CD14-positive monocyte (primary cell): Measurements from ENCODE around the gene ADAMTS15. TPM values are rescaled to one million over a fixed set of nuclear protein-coding genes. Genes with fewer than 3 reads are reported as not detected.

Experiments used
- DNase-seq, 3 donors: peaks; one replicate each; pipeline ENCODE4 v3.0.0-alpha.2; 2011 to 2022
- H2AFZ ChIP-seq: 2 replicates; pipeline ENCODE4 v1.6.0; 2012; ENCODE audit warnings: mild to moderate bottlenecking, low read depth, low read length, inconsistent platforms; ENCODE audit not compliant: insufficient read depth, poor library complexity, severe bottlenecking
- H3K27ac ChIP-seq, 2 donors: 1 replicate in 1 of 2; 2 replicates in 1 of 2; pipeline ENCODE4 v1.5.1; 2012 to 2013; ENCODE audit warnings: low read length in 2 of 2, control low read depth in 1 of 2, inconsistent platforms in 1 of 2, low read depth in 1 of 2, mild to moderate bottlenecking in 1 of 2
- H3K27me3 ChIP-seq, 2 donors: one replicate each; pipeline versions ENCODE4 v1.6.0 to v1.6.1; 2011 to 2013; ENCODE audit warnings: low read length in 2 of 2; ENCODE audit not compliant: control insufficient read depth in 2 of 2, insufficient read depth in 2 of 2
- H3K36me3 ChIP-seq, 2 donors: replicated peaks in 1 of 2; 1 replicate in 1 of 2; 2 replicates in 1 of 2; pipeline versions ENCODE4 v1.5.1 to v1.6.1; 2012 to 2013; ENCODE audit warnings: low read length in 2 of 2, control low read depth in 1 of 2, inconsistent platforms in 1 of 2, mild to moderate bottlenecking in 1 of 2; ENCODE audit not compliant: insufficient read depth in 2 of 2, control insufficient read depth in 1 of 2
- H3K4me1 ChIP-seq, 2 donors: 1 replicate in 1 of 2; 2 replicates in 1 of 2; pipeline versions ENCODE4 v1.5.1 to v1.6.1; 2012 to 2013; ENCODE audit warnings: low read length in 2 of 2, control low read depth in 1 of 2, inconsistent platforms in 1 of 2, mild to moderate bottlenecking in 1 of 2, moderate library complexity in 1 of 2; ENCODE audit not compliant: insufficient read depth in 2 of 2, control insufficient read depth in 1 of 2
- H3K4me2 ChIP-seq: replicated peaks from 2 replicates; pipeline ENCODE3; 2012; ENCODE audit warnings: low read length, moderate library complexity, mild to moderate bottlenecking; ENCODE audit not compliant: poor library complexity, severe bottlenecking; ENCODE audit errors: extremely low read depth
- H3K4me3 ChIP-seq, 3 experiments: fragments of 200-600 bp in 1 of 3; sonication (generic) in 1 of 3; replicated peaks in 1 of 3; 1 replicate in 2 of 3; 2 replicates in 1 of 3; pipeline ENCODE4 v1.5.1; 2011 to 2013; ENCODE audit warnings: low read length in 3 of 3, mild to moderate bottlenecking in 3 of 3, control low read depth in 2 of 3, low read depth in 2 of 3, inconsistent platforms in 1 of 3, moderate library complexity in 1 of 3
- H3K79me2 ChIP-seq: 2 replicates; pipeline ENCODE4 v1.6.0; 2012; ENCODE audit warnings: mild to moderate bottlenecking, control low read depth, inconsistent platforms, low read length, moderate library complexity; ENCODE audit not compliant: insufficient read depth
- H3K9ac ChIP-seq: 2 replicates; pipeline ENCODE4 v1.6.0; 2017; ENCODE audit warnings: low read length, mild to moderate bottlenecking; ENCODE audit not compliant: insufficient read depth, poor library complexity, severe bottlenecking
- H3K9me3 ChIP-seq, 2 donors: replicated peaks in 1 of 2; 1 replicate in 1 of 2; 2 replicates in 1 of 2; pipeline versions ENCODE4 v1.5.1 to v1.6.1; 2012 to 2013; ENCODE audit warnings: low read length in 2 of 2, control low read depth in 1 of 2; ENCODE audit not compliant: control insufficient read depth in 1 of 2, insufficient read depth in 1 of 2
- H4K20me1 ChIP-seq: 2 replicates; pipeline ENCODE4 v1.6.0; 2012; ENCODE audit warnings: mild to moderate bottlenecking, low read length, control low read depth, moderate library complexity; ENCODE audit not compliant: insufficient read depth
- H3K27ac Mint-ChIP-seq, 7 donors: one replicate each; pipeline ENCODE4 v1.8.0; 2020; ENCODE audit warnings: mild to moderate bottlenecking in 7 of 7, mixed read lengths in 7 of 7, moderate library complexity in 6 of 7, inconsistent platforms in 2 of 7
- H3K27me3 Mint-ChIP-seq, 3 donors: one replicate each; pipeline ENCODE4 v1.8.0; 2021 to 2022; ENCODE audit warnings: low read depth in 3 of 3, mild to moderate bottlenecking in 3 of 3, mixed read lengths in 3 of 3, moderate library complexity in 3 of 3, inconsistent platforms in 1 of 3
- H3K36me3 Mint-ChIP-seq, 2 donors: one replicate each; pipeline ENCODE4 v1.8.0; 2020; ENCODE audit warnings: mixed read lengths in 2 of 2, inconsistent platforms in 1 of 2, mild to moderate bottlenecking in 1 of 2
- H3K4me1 Mint-ChIP-seq: one replicate; pipeline ENCODE4 v1.8.0; 2020; ENCODE audit warnings: mild to moderate bottlenecking, mixed read lengths
- H3K4me3 Mint-ChIP-seq, 2 donors: one replicate each; pipeline ENCODE4 v1.8.0; 2020; ENCODE audit warnings: mild to moderate bottlenecking in 2 of 2, mixed read lengths in 2 of 2, moderate library complexity in 1 of 2
- H3K9me3 Mint-ChIP-seq, 7 donors: one replicate each; pipeline ENCODE4 v1.8.0; 2020 to 2022; ENCODE audit warnings: mixed read lengths in 7 of 7, mild to moderate bottlenecking in 6 of 7, moderate library complexity in 6 of 7, inconsistent platforms in 2 of 7
- WGBS: methylation state at CpG from one replicate; pipeline ENCODE4 v1.1.5; 2013; ENCODE audit warnings: missing lambda C conversion rate; ENCODE audit not compliant: insufficient coverage; 5-methylcytosine and 5-hydroxymethylcytosine counted together
- intact Hi-C, 2 donors: fragments of 100-400 bp; cut with micrococcal nuclease; formaldehyde crosslinking; loops; one replicate each; pipeline versions ENCODE4 v1.15.0 to v1.15.1; 2023
- polyA plus RNA-seq, 3 donors: library from polyadenylated mRNA; depleted of rRNA in 1 of 3; unstranded in 2 of 3; stranded (reverse) in 1 of 3; fragments of 300-500 nt in 2 of 3; fragments of >200 nt in 1 of 3; fragmentation: Illumina TruSeq in 2 of 3; gene quantifications; 1 replicate in 2 of 3; 2 replicates in 1 of 3; pipeline ENCODE4 v1.2.3, GENCODE V29; 2012 to 2021
- TF ChIP-seq, protein P1 (sequence below): fragments of 200-600 bp; IDR thresholded peaks from one replicate; pipeline ENCODE4 v1.8.0; 2022; ENCODE audit warnings: antibody characterized with exemption, mild to moderate bottlenecking

The ADAMTS15 gene
- polyA plus RNA-seq, 3 donors = not detected

DNA sequence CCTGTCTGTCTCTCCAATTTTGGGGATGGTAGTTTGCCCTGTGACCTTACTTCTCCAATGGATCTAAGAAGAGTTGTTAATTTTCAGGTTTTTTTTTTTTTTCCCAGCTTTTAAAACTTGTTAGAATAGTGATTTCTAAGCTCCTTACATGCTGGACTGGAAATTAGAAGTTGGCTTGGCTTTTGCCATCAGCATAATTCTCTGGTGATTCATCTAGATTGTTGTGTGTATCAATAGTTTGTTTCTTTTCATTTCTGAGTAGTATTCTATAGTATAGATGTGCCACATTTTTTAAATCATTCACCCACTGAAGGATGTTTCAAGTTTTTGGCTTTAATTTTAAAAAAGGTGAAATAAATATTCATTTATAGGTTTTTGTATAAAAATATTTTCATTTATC is 51.4 kb downstream of the ADAMTS15 start:
- no peaks in the 10 kb centered on the region for H3K4me1 Mint-ChIP-seq
- H3K9me3 ChIP-seq = peaks cover 0 to 4% of the 10 kb centered on the region in 2 donors
- H3K79me2 ChIP-seq = no peaks in the 10 kb centered on the region
- H3K4me2 ChIP-seq = no peak overlapping the region
- TF ChIP-seq, protein P1, sequence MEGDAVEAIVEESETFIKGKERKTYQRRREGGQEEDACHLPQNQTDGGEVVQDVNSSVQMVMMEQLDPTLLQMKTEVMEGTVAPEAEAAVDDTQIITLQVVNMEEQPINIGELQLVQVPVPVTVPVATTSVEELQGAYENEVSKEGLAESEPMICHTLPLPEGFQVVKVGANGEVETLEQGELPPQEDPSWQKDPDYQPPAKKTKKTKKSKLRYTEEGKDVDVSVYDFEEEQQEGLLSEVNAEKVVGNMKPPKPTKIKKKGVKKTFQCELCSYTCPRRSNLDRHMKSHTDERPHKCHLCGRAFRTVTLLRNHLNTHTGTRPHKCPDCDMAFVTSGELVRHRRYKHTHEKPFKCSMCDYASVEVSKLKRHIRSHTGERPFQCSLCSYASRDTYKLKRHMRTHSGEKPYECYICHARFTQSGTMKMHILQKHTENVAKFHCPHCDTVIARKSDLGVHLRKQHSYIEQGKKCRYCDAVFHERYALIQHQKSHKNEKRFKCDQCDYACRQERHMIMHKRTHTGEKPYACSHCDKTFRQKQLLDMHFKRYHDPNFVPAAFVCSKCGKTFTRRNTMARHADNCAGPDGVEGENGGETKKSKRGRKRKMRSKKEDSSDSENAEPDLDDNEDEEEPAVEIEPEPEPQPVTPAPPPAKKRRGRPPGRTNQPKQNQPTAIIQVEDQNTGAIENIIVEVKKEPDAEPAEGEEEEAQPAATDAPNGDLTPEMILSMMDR = no peak
- no peak overlapping the region for H3K27ac ChIP-seq
- no peaks in the 10 kb centered on the region for H3K36me3 Mint-ChIP-seq
- H2AFZ ChIP-seq = no peak overlapping the region
- H3K9me3 Mint-ChIP-seq = peaks cover 0 to 10% (median 5%) of the 10 kb centered on the region in 7 donors
- no peaks in the 10 kb centered on the region for H3K36me3 ChIP-seq
- H3K27me3 Mint-ChIP-seq = peaks cover 2 to 6% (median 5%) of the 10 kb centered on the region in 3 donors
- H4K20me1 ChIP-seq = no peaks in the 10 kb centered on the region
- H3K4me1 ChIP-seq = no peaks in the 10 kb centered on the region
- H3K4me3 ChIP-seq = no peak overlapping the region
- no peak overlapping the region for H3K27ac Mint-ChIP-seq
- no peak for DNase-seq
- H3K9ac ChIP-seq = no peak overlapping the region
- no peak overlapping the region for H3K4me3 Mint-ChIP-seq
- intact Hi-C loops = no loop called here
- H3K27me3 ChIP-seq = no peaks in the 10 kb centered on the region

DNA sequence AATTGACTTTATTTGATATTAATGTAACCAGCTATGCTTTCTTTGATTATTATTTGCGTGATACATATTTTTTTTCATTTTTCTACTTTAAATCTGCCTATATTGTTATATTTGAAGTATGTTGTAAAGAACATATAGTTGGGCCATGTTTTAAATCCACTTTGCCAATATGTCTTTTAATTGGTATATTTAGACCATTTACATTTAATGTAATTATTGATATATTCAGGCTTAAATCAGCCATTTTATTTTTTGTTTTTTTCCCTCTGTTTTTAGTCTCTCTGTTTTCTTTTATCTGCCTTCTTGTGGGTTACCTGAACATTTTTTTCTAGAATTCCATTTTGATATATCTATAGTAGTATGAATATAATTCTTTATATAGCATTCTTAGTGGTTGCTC is 55.9 kb downstream of the ADAMTS15 start:
- Mint-ChIP-seq H3K9me3 (peaks cover 7 to 34% (median 17%) of the 10 kb centered on the region in 7 donors), H3K4me1 (no peaks in the 10 kb centered on the region), H3K4me3 (no peak overlapping the region), H3K36me3 (no peaks in the 10 kb centered on the region), H3K27me3 (peaks cover 2 to 6% (median 3%) of the 10 kb centered on the region in 3 donors), H3K27ac (no peak overlapping the region)
- Histone ChIP-seq H3K27ac (no peak overlapping the region), H3K4me2 (no peak overlapping the region), H3K27me3 (no peaks in the 10 kb centered on the region), H3K9ac (no peak overlapping the region), H3K79me2 (no peaks in the 10 kb centered on the region), H3K9me3 (peaks cover 11 to 17% of the 10 kb centered on the region in 2 donors), H3K4me3 (no peak overlapping the region), H2AFZ (no peak overlapping the region), H3K36me3 (no peaks in the 10 kb centered on the region), H3K4me1 (no peaks in the 10 kb centered on the region), H4K20me1 (no peaks in the 10 kb centered on the region)
- WGBS = no CpG with 5 or more reads among the region's 1 CpG
- TF ChIP-seq, protein P1 = no peak
- intact Hi-C loops = no loop called here
- no peak for DNase-seq
